Naive thymus-derived CD4-positive, alpha-beta T cell (primary cell): ENCODE measurements around the gene RNF152. TPM values are rescaled to one million over a fixed set of nuclear protein-coding genes. Genes with fewer than 3 reads are reported as not detected.

Source experiments
- ATAC-seq: fragments of 150-1000 bp; cut with Tn5 transposase; 2 replicates; pipeline ENCODE4 v1.10.0; 2021; ENCODE audit warnings: mild to moderate bottlenecking, moderate library complexity
- CTCF ChIA-PET: fragments of 350-600 bp; sonication (Branson Sonifier 250); formaldehyde crosslinking; loops from one replicate; lab custom pipeline; 2021; ENCODE audit warnings: antibody characterized with exemption; lab: Charles Lee
- POLR2A ChIA-PET: fragments of 350-600 bp; sonication (Branson Sonifier 250); formaldehyde crosslinking; loops from one replicate; lab custom pipeline; 2021; ENCODE audit warnings: antibody characterized with exemption, inconsistent platforms; lab: Charles Lee
- DNase-seq, 9 donors: peaks; one replicate each; pipeline versions ENCODE4 v3.0.0 to v3.0.0-alpha.2; 2020 to 2022; ENCODE audit warnings: mixed read lengths in 1 of 9
- H3K27ac ChIP-seq: one replicate; pipeline ENCODE4 v1.7.0; 2013; ENCODE audit warnings: mild to moderate bottlenecking, low read depth, low read length, moderate library complexity
- H3K27me3 ChIP-seq, 2 donors: one replicate each; pipeline ENCODE4 v1.7.0; 2013; ENCODE audit warnings: low read length in 2 of 2, mild to moderate bottlenecking in 2 of 2, moderate library complexity in 2 of 2; ENCODE audit not compliant: control insufficient read depth in 2 of 2, insufficient read depth in 2 of 2
- H3K36me3 ChIP-seq, 3 experiments: 1 replicate in 2 of 3; 2 replicates in 1 of 3; pipeline ENCODE4 v1.7.0; 2013; ENCODE audit warnings: low read length in 3 of 3, mild to moderate bottlenecking in 3 of 3, moderate library complexity in 1 of 3; ENCODE audit not compliant: insufficient read depth in 3 of 3, control insufficient read depth in 2 of 3
- H3K4me1 ChIP-seq, 2 donors: one replicate each; pipeline ENCODE4 v1.7.0; 2013; ENCODE audit warnings: low read length in 2 of 2, mild to moderate bottlenecking in 2 of 2, moderate library complexity in 1 of 2; ENCODE audit not compliant: control insufficient read depth in 2 of 2, insufficient read depth in 2 of 2
- H3K4me3 ChIP-seq: 2 replicates; pipeline ENCODE4 v1.7.0; 2013; ENCODE audit warnings: mild to moderate bottlenecking, low read length
- H3K9me3 ChIP-seq, 3 experiments: 1 replicate in 2 of 3; 2 replicates in 1 of 3; pipeline ENCODE4 v1.7.0; 2013; ENCODE audit warnings: low read length in 3 of 3; ENCODE audit not compliant: control insufficient read depth in 2 of 3
- H3K27ac Mint-ChIP-seq, 9 donors: one replicate each; pipeline ENCODE4 v1.8.0; 2020 to 2022; ENCODE audit warnings: mixed read lengths in 9 of 9, mild to moderate bottlenecking in 8 of 9, moderate library complexity in 5 of 9, inconsistent platforms in 2 of 9
- H3K27me3 Mint-ChIP-seq, 5 donors: one replicate each; pipeline ENCODE4 v1.8.0; 2021 to 2022; ENCODE audit warnings: mixed read lengths in 5 of 5, mild to moderate bottlenecking in 1 of 5
- H3K36me3 Mint-ChIP-seq, 5 donors: one replicate each; pipeline ENCODE4 v1.8.0; 2020 to 2022; ENCODE audit warnings: mixed read lengths in 5 of 5, mild to moderate bottlenecking in 3 of 5, inconsistent platforms in 1 of 5
- H3K4me1 Mint-ChIP-seq, 7 donors: one replicate each; pipeline ENCODE4 v1.8.0; 2020 to 2022; ENCODE audit warnings: mixed read lengths in 7 of 7, mild to moderate bottlenecking in 3 of 7, inconsistent platforms in 1 of 7
- H3K4me3 Mint-ChIP-seq, 10 donors: one replicate each; pipeline ENCODE4 v1.8.0; 2020 to 2022; ENCODE audit warnings: mild to moderate bottlenecking in 10 of 10, mixed read lengths in 10 of 10, moderate library complexity in 6 of 10, inconsistent platforms in 2 of 10
- H3K9me3 Mint-ChIP-seq, 11 donors: one replicate each; pipeline ENCODE4 v1.8.0; 2020 to 2022; ENCODE audit warnings: mixed read lengths in 11 of 11, mild to moderate bottlenecking in 4 of 11, inconsistent platforms in 1 of 11, moderate library complexity in 1 of 11
- intact Hi-C, 2 donors: fragments of 100-400 bp; cut with micrococcal nuclease; formaldehyde crosslinking; loops; one replicate each; pipeline ENCODE4 v1.15.1; 2023
- polyA plus RNA-seq, 2 donors: library from polyadenylated mRNA; unstranded; fragments of 300-500 nt; fragmentation: Illumina TruSeq; gene quantifications; one replicate each; pipeline ENCODE4 v1.2.3, GENCODE V29; 2021
- total RNA-seq, 6 experiments: library from RNA in 5 of 6; stranded (reverse) in 5 of 6; gene quantifications; 1 replicate in 5 of 6; 2 replicates in 1 of 6; pipeline ENCODE4 v1.2.3 and lab custom pipeline; 2021 to 2026

The RNF152 gene
- total and polyA plus RNA-seq, 7 experiments from 2014 or later, result 0.08 to 1.9 (median 1.7) TPM; not detected in 4

- no peak for ATAC-seq
- ChIA-PET POLR2A (no interaction called here), CTCF (no interaction called here)
- H3K9me3 ChIP-seq, result no peaks in the 10 kb centered on the region
- no peak overlapping the region for H3K27ac ChIP-seq
- DNase-seq, result no peak
- H3K4me1 ChIP-seq, result peaks cover 4 to 5% of the 10 kb centered on the region in 2 donors
- H3K27me3 ChIP-seq, result peaks cover 0 to 5% of the 10 kb centered on the region in 2 donors
- no peaks in the 10 kb centered on the region for H3K36me3 ChIP-seq
- H3K4me1 Mint-ChIP-seq, result peaks cover 10 to 17% (median 14%) of the 10 kb centered on the region in 7 donors
- H3K4me3 Mint-ChIP-seq, result no peak overlapping the region
- H3K9me3 Mint-ChIP-seq, result peaks cover 0 to 1% (median 0%) of the 10 kb centered on the region in 11 donors
- peaks cover 23 to 64% (median 40%) of the 10 kb centered on the region in 5 donors for H3K27me3 Mint-ChIP-seq
- H3K4me3 ChIP-seq, result no peak overlapping the region
- intact Hi-C loops, result loop anchor here in 1 of 2 donors (10.0 kb wide), 1 partner anchor 1468 kb away; the partner anchor contains the start of gene KDSR
- H3K27ac Mint-ChIP-seq, result no peak overlapping the region
- no peaks in the 10 kb centered on the region for H3K36me3 Mint-ChIP-seq
Observed at GRCh38 chr18:61896757-61897156, 4.0 kb upstream of the RNF152 start.

- DNase-seq (no peak), ATAC-seq (no peak)
- Histone ChIP-seq H3K36me3 (no peaks in the 10 kb centered on the region), H3K27me3 (peaks cover 0 to 5% of the 10 kb centered on the region in 2 donors), H3K4me1 (peaks cover 4 to 5% of the 10 kb centered on the region in 2 donors), H3K27ac (no peak overlapping the region), H3K9me3 (no peaks in the 10 kb centered on the region), H3K4me3 (no peak overlapping the region)
- Mint-ChIP-seq H3K36me3 (no peaks in the 10 kb centered on the region), H3K4me1 (peaks cover 9 to 16% (median 13%) of the 10 kb centered on the region in 7 donors), H3K4me3 (peak overlapping the region in 2 of 10 donors; percentile 32 to 51), H3K27me3 (peaks cover 23 to 65% (median 41%) of the 10 kb centered on the region in 5 donors), H3K27ac (no peak overlapping the region), H3K9me3 (peaks cover 0 to 1% (median 0%) of the 10 kb centered on the region in 11 donors)
- intact Hi-C loops, result loop anchor here in 1 of 2 donors (10.0 kb wide), 1 partner anchor 1469 kb away; the partner anchor contains the start of gene KDSR
- POLR2A ChIA-PET, result no interaction called here
- CTCF ChIA-PET, result no interaction called here
Observed at GRCh38 chr18:61896118-61896517, 3.3 kb upstream of the RNF152 start.

GRCh38 chr18:61894751-61895524 is 2.1 kb upstream of the RNF152 start:
- H3K9me3 Mint-ChIP-seq, result peaks cover 0 to 1% (median 0%) of the 10 kb centered on the region in 11 donors
- Histone ChIP-seq H3K27ac (no peak overlapping the region), H3K4me1 (peaks cover 4 to 5% of the 10 kb centered on the region in 2 donors), H3K9me3 (no peaks in the 10 kb centered on the region), H3K4me3 (no peak overlapping the region), H3K27me3 (peaks cover 0 to 5% of the 10 kb centered on the region in 2 donors), H3K36me3 (no peaks in the 10 kb centered on the region)
- H3K36me3 Mint-ChIP-seq, result no peaks in the 10 kb centered on the region
- DNase-seq (peak in 1 of 9 donors; percentile 0), ATAC-seq (no peak)
- ChIA-PET POLR2A (no interaction called here), CTCF (no interaction called here)
- peak overlapping the region; percentile 58 to 97 (median 82) for H3K4me3 Mint-ChIP-seq
- peaks cover 23 to 72% (median 44%) of the 10 kb centered on the region in 5 donors for H3K27me3 Mint-ChIP-seq
- intact Hi-C loops, result loop anchor here (1.0 to 10.0 kb wide), 9 partner anchors 52 to 1470 kb away; partner anchors contain the start of genes KDSR (in 1 of the 2), PHLPP1 (in 1 of the 2), PIGN (in 1 of the 2) and RELCH (in 1 of the 2)
- no peak overlapping the region for H3K27ac Mint-ChIP-seq
- peaks cover 9 to 16% (median 13%) of the 10 kb centered on the region in 7 donors for H3K4me1 Mint-ChIP-seq

GRCh38 chr18:61893971-61894750 is 1.4 kb upstream of the RNF152 start:
- Histone ChIP-seq H3K36me3 (no peaks in the 10 kb centered on the region), H3K4me1 (peaks cover 4 to 5% of the 10 kb centered on the region in 2 donors), H3K27ac (no peak overlapping the region), H3K9me3 (no peaks in the 10 kb centered on the region), H3K4me3 (peak overlapping the region; percentile 57), H3K27me3 (peaks cover 0 to 5% of the 10 kb centered on the region in 2 donors)
- Mint-ChIP-seq H3K36me3 (no peaks in the 10 kb centered on the region), H3K9me3 (peaks cover 0 to 1% (median 0%) of the 10 kb centered on the region in 11 donors), H3K4me3 (peak overlapping the region; percentile 71 to 97 (median 84)), H3K27me3 (peaks cover 23 to 78% (median 44%) of the 10 kb centered on the region in 5 donors), H3K27ac (no peak overlapping the region), H3K4me1 (peaks cover 9 to 16% (median 13%) of the 10 kb centered on the region in 7 donors)
- intact Hi-C loops, result loop anchor here (1.0 to 10.0 kb wide), 9 partner anchors 53 to 1471 kb away; partner anchors contain the start of genes KDSR (in 1 of the 2), PHLPP1 (in 1 of the 2), PIGN (in 1 of the 2) and RELCH (in 1 of the 2)
- DNase-seq (peak; percentile 30 to 73 (median 57)), ATAC-seq (peak; percentile 93)
- ChIA-PET CTCF (no interaction called here), POLR2A (no interaction called here)

GRCh38 chr18:61893309-61893970 is 633 bp upstream of the RNF152 start:
- DNase-seq, result peak in 6 of 9 donors; percentile 10 to 37 (median 26)
- Histone ChIP-seq H3K27me3 (peaks cover 0 to 5% of the 10 kb centered on the region in 2 donors), H3K36me3 (no peaks in the 10 kb centered on the region), H3K4me1 (peaks cover 4 to 5% of the 10 kb centered on the region in 2 donors), H3K4me3 (peak overlapping the region; percentile 57), H3K9me3 (no peaks in the 10 kb centered on the region), H3K27ac (no peak overlapping the region)
- intact Hi-C loops, result loop anchor here (5.0 to 10.0 kb wide), 6 partner anchors 54 to 1471 kb away; partner anchors contain the start of genes KDSR (in 1 of the 2), PHLPP1 (in 1 of the 2), PIGN (in 1 of the 2) and RELCH (in 1 of the 2)
- Mint-ChIP-seq H3K4me1 (peaks cover 9 to 16% (median 13%) of the 10 kb centered on the region in 7 donors), H3K27me3 (peaks cover 23 to 72% (median 40%) of the 10 kb centered on the region in 5 donors), H3K27ac (peak overlapping the region in 5 of 9 donors; percentile 9 to 84 (median 70)), H3K9me3 (peaks cover 0 to 1% (median 0%) of the 10 kb centered on the region in 11 donors), H3K4me3 (peak overlapping the region; percentile 86 to 97 (median 92)), H3K36me3 (no peaks in the 10 kb centered on the region)
- ChIA-PET POLR2A (no interaction called here), CTCF (no interaction called here)
- peak; percentile 12 for ATAC-seq
